SH-SY5Y (cell line): ENCODE results near the gene VTI1A.

Experiments used
- GATA2 ChIP-seq: IDR thresholded peaks from 2 replicates; pipeline ENCODE4 v1.6.1; 2011; ENCODE audit warnings: mild to moderate bottlenecking, low read depth, low read length
- GATA3 ChIP-seq: IDR thresholded peaks from 2 replicates; pipeline ENCODE4 v1.6.1; 2011; ENCODE audit warnings: low read depth, mild to moderate bottlenecking, low read length, moderate library complexity

Gene VTI1A

DNA sequence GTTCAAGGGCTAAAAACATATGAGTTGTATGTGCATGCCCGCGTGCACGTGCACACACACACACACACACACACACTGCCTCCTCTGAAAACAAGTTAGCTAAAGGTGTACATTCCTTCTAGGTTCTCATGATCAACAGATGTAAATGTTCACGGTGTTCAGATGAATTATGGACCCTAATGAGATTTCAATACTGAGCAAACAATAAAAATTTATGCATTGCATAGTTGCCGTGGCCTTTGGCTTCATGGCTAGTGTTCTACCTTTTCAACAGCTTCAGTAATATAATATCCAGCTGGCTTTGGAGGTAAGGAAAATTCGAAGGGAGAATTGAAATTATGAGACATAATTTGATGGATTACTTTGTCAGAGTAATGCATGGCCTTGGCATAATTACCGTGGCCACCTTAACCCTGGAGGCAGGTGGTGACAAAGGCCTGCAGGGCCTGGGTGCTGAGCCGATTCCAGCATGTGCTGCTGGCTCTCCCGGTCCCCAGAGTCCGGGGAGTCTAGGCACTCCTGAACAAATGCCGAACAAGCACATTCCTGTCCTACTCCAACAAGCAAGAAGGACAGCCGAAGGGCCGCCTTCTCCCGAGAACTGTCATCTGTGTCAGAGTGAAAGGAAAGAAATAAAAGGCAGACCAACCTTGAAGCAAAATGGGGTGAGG is 336.5 kb downstream of the VTI1A start:
- TF ChIP-seq GATA3 (no peak), GATA2 (no peak)

DNA sequence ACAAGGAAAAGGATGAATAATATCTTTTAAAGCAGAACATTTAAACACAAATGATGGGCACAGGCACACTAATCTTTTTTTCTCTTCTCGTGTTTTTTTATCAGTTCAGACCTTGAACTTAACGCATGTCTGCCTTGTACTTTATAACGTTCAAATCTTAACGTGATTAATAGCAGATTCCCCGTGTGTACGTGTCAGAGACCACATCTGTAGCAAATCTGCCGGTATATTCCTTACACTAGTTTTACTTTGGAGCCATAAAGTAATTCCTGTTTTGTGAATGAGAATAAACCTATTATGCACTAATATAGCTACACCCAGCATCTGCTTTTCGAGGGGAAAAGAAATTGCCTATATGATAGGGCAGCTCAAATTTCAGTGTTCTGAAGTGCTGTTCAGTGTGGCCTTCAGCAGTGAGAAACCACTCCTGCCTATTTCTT is 337.0 kb downstream of the VTI1A start:
- TF ChIP-seq GATA3 (no peak), GATA2 (no peak)

DNA sequence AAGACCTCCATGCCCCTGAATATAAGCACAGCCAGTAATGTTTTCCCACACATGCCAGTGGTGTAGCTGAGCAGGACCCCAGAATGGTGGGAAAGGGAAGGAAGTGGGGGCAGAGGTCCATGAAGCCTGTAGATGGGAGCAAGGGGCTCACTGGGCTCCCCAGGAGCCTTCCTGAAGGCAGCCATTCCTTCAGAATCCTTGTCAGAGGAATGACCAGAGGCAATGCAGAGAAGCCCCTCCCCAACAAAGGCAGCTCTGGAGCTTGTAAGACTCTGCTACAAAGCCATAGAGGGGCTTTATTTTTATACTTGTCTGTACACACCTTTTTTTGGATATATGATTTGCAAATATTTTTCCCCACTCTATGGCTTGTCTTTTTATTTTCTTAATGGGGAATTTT is 338.1 kb downstream of the VTI1A start:
- TF ChIP-seq GATA3, result no peak
- no peak for TF ChIP-seq GATA2

DNA sequence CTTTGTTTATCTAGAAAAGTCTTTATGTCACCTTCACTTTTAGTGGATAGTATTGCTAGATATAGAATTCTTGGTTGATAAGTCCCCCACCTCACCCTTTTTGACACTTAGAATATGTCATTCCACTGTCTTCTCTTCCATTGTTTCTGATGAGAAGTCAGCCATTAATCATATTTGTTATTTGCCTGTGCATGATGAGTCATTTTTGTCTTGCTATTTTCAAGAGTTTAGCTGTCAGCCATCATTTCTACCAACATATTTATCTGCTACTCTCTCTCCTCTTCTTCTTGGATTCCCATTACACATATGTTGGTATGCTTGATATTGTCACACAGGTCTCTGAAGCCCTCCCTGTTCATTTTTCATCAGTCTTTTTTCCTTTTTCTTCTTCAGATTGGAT is 342.2 kb downstream of the VTI1A start:
- TF ChIP-seq GATA3, result no peak
- TF ChIP-seq GATA2, result no peak

DNA sequence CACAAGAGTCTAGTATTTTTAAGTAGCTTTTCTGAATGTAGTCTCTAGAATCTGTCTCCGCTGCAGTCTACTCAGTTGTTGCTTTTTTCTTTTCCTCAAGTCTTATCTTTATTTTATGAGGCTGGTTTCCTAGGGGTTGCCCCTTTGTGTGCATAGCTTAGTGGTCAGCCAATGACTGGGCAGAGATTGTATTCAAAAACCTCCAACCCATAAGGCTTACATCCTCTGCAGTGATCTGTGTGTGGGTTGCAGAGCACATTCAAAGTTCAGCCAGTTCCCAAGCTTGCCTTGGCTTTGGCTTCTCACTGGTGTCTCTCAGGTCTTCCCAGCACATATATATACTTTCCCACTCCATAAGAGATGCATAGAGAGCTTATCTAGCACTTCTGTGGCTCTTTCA is 343.0 kb downstream of the VTI1A start:
- TF ChIP-seq GATA3 (no peak), GATA2 (no peak)

DNA sequence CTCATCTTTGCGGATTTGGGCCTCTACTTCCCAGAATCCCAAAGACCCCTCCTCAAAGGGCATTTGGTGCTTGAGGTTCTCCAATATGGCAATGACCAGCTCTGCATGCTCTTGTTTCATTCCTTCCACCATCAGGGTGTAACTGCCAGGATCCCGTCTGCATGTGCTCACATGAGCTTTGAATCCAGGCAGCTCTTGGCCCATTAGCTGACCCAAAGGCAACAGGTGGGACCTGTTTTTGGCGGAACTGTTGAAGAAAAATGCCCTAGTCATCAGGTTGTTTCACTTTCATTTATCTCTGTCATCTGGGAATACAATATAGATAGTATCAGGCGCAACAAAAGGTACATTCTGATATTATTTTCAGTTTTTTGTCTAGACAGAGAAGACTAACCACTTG is 343.9 kb downstream of the VTI1A start:
- TF ChIP-seq GATA3 (no peak), GATA2 (no peak)

DNA sequence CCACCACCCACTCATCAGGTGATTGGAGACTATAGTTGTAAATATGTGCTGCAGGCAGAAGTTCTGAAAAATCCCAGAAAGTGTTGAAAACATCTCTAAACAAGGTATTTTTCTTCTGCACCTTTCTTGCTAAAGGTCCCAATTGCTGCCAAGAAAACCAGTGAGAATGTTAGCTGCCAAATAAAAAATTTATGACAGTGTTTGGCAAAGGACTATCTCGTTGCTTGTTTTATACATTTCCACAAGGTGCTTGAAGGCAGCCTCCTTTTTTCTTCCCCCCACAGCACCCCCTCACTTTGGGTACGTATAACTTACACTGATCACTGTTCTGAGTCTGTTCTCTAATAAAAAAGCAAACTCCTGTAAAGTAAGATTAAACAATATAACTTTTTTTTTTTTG is 344.4 kb downstream of the VTI1A start:
- TF ChIP-seq GATA3 (no peak), GATA2 (no peak)

DNA sequence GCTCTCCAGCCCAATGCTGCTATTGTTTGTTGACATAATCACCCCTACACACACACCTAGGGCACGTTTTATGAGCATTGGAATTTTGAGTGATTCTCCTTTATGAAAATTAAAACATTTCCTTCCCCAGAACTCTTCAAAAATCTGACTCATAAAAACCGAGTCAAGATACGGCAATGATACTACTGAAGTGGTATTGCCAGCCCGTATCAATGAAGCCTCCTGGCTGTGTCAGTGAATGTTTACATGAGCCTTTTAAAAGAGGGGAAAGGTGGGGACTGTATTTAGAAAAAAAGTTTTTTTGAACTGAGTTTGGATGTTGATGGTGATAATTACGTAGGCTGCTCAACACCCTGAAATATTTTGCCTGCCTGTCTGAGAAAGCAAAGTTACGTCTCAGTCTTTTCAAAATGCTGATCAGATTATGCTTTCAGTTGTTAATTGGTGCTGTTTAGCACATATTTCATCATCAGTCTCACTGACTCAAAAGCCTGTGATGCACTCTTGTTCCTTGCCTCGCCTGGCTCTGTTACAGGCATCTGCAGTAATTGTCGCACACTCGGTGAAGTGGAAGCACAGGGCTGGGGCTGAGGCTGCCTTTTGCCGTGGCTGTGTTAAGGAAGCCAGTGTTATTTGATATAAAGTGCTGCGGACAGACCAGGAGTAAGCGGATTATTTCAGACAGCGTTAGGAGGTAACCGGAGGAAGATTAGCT is 345.6 kb downstream of the VTI1A start:
- no peak for TF ChIP-seq GATA3

DNA sequence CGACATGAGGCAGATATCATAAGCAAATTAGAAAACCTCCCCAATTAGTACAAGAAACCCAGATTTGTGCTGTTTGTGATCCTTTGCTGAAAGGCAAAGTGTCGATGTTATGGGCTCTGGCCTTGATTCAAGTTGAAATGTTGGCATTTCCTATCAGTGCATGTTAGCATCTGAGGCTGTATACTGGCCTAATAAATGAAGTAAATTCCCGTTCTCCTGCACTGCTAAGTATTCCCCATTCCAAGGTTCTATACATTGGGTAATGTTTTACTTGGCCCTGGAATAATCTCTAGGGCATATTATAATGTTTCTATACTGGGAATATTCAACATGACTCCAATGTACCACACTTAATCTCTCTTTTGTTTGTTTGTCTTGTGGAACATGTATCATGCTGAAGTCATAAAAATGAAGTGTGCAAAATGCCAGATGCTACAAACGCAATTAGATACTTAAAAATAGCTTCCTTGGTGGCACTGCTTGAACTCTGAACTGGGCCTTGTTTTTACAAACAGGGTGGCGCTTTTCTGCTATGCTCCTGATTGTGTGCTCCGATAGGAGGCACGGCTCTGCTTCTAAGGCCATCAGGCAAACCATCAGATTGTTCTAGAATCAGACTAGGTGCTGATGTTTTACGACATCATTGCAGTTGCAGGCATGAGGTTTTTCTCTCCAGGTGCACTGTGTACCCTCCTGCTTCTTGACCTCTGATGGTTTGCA is 346.3 kb downstream of the VTI1A start:
- TF ChIP-seq GATA2 (peak; percentile 37; the same call in 1 of the 2 replicates), GATA3 (no peak)

DNA sequence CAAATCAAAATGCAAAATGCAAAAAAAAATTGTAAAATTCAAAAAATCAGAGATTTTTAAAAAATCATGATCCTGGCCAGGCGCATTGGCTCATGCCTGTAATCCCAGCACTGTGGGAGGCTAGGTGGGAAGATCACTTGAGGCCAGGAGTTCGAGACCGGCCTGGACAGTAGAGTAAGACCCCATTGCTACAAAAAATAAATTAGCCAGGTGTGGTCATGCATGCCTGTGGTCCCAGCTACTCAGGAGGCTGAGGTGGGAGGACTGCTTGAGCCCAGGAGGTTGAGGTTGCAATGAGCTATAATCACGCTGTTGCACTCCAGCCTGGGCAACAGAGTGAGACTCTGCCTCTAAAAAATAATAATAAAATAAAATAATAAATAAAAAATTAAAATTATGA is 347.2 kb downstream of the VTI1A start:
- TF ChIP-seq GATA2 (no peak), GATA3 (no peak)

DNA sequence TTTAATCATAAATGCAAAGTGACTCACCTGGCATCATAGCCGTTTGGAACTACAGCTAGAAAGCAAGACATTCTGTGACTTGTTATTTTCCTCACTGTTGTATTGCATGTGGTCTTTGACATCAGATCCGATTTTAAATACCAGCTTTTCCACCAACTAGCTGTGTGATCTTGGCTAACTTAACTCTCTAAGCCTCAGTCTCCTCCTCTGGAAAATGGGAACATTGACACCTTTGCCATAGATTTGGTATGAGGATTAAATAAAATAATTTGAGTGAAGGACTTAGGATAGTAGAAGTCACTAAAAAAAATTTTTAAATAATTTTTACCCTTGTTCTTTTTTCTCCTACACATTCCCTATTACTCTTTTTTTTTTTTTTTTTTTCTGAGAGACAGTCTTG is 348.1 kb downstream of the VTI1A start:
- no peak for TF ChIP-seq GATA2
- no peak for TF ChIP-seq GATA3

DNA sequence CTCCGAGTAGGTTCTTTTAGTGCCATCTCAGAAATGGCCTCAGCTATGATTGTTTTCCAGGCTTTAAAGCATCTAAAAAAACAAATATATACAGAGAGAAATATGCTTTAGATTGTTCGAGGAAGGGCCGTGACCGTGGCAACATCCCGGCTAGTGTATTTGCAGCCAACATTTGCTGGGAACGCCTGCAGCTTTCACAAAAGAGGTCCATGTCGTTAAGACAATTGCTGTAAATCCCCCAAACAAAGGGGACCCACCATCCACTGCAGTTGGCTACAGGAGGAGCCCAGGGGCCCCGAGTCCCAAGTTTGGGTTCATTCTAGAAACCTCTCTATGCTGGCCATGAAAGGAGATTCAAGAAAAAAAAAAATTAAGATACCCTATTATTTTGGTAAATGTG is 350.2 kb downstream of the VTI1A start:
- TF ChIP-seq GATA3 (no peak), GATA2 (no peak)

DNA sequence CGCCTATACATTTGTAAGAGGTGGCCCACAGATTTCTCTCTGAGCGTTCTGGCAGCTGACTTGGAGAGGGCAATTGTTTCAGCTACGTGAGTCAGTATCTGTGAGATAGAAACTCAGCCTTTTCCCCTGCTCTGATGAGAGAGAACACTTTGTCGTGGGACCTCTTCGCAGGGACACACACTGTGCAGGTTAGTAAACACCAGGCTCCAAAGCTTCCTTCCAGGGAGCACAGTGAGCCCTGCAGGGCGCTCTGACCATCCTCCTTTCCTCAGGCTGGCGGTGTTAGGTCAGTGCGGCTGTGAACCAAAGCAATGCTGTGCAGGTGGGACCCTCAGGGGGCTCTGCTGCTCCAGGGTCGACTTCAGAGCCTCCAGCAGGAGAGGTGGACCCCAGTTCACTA is 350.8 kb downstream of the VTI1A start:
- TF ChIP-seq GATA3 (no peak), GATA2 (no peak)

DNA sequence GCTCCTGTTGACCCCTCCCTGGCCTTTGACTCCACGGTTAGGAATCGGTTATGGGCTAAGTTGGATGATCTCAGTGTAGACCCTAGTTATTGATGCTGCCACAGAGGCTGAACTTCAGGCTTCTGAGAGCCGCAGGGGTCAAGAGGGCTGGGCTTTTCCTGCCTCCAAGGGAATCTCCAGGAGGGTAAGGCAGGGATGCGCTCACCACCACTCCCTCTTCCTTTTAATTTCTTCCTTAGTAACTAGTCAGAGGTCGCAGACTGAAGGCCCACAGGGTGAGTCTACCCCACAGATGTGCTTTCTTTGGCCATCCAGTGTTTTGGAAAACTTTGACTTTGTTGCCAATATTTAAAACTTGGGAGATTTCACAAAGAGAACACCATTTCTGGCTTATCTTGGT is 352.0 kb downstream of the VTI1A start:
- TF ChIP-seq GATA2 (no peak), GATA3 (no peak)
